WTC11 (cell line): ENCODE measurements around the gene KBTBD3. TPM values are rescaled to one million over a fixed set of nuclear protein-coding genes. Genes with fewer than 3 reads are reported as not detected.

ENCODE experiments used
- ATF1 ChIP-seq: sonication (generic); formaldehyde crosslinking; IDR thresholded peaks from 2 replicates; pipeline ENCODE4 v1.8.1; 2023; ENCODE audit warnings: mild to moderate bottlenecking, moderate library complexity, missing genetic modification reagents
- ATF2 ChIP-seq: sonication (generic); formaldehyde crosslinking; IDR thresholded peaks from 2 replicates; pipeline ENCODE4 v1.8.1; 2022; ENCODE audit warnings: low read depth, missing genetic modification reagents, borderline replicate concordance
- CBFB ChIP-seq: sonication (generic); formaldehyde crosslinking; IDR thresholded peaks from 2 replicates; pipeline ENCODE4 v1.8.1; 2022; ENCODE audit warnings: mild to moderate bottlenecking, low read depth, missing genetic modification reagents
- E2F1 ChIP-seq: sonication (generic); formaldehyde crosslinking; IDR thresholded peaks from 2 replicates; pipeline ENCODE4 v1.8.0; 2022; ENCODE audit warnings: mild to moderate bottlenecking, missing genetic modification reagents
- ETV6 ChIP-seq: sonication (generic); formaldehyde crosslinking; IDR thresholded peaks from 2 replicates; pipeline ENCODE4 v1.8.1; 2022; ENCODE audit warnings: mild to moderate bottlenecking, missing genetic modification reagents
- FOXK1 ChIP-seq: sonication (generic); formaldehyde crosslinking; IDR thresholded peaks from 2 replicates; pipeline ENCODE4 v1.8.0; 2022; ENCODE audit warnings: mild to moderate bottlenecking, moderate library complexity, missing genetic modification reagents
- FOXP1 ChIP-seq: sonication (generic); formaldehyde crosslinking; IDR thresholded peaks from 2 replicates; pipeline ENCODE4 v1.8.0; 2022; ENCODE audit warnings: missing genetic modification reagents, mild to moderate bottlenecking, moderate library complexity, borderline replicate concordance
- FOXP4 ChIP-seq: sonication (generic); formaldehyde crosslinking; IDR thresholded peaks from 2 replicates; pipeline ENCODE4 v1.8.0; 2022; ENCODE audit warnings: mild to moderate bottlenecking, missing genetic modification reagents
- GRHL2 ChIP-seq: fragments of 250-450 bp; sonication (Bioruptor Pico); IDR thresholded peaks from 2 replicates; pipeline ENCODE4 v1.8.0; 2022; ENCODE audit warnings: mild to moderate bottlenecking, moderate library complexity; ENCODE audit not compliant: insufficient replicate concordance, severe bottlenecking
- IRF2 ChIP-seq: sonication (generic); formaldehyde crosslinking; IDR thresholded peaks from 2 replicates; pipeline ENCODE4 v1.8.0; 2022; ENCODE audit warnings: low read depth, missing genetic modification reagents, borderline replicate concordance
- JAZF1 ChIP-seq: fragments of 250-450 bp; sonication (Bioruptor Pico); IDR thresholded peaks from 2 replicates; pipeline ENCODE4 v1.9.0; 2021; ENCODE audit warnings: moderate library complexity, mild to moderate bottlenecking, inconsistent platforms
- NR3C1 ChIP-seq: sonication (generic); formaldehyde crosslinking; conservative IDR thresholded peaks from 2 replicates; pipeline ENCODE4 v1.8.1; 2023; ENCODE audit warnings: low read depth, mild to moderate bottlenecking, missing genetic modification reagents
- SMAD3 ChIP-seq: sonication (generic); formaldehyde crosslinking; IDR thresholded peaks from 2 replicates; pipeline ENCODE4 v1.8.0; 2022; ENCODE audit warnings: missing genetic modification reagents, mild to moderate bottlenecking, borderline replicate concordance
- SMAD4 ChIP-seq: sonication (generic); formaldehyde crosslinking; IDR thresholded peaks from 2 replicates; pipeline ENCODE4 v1.8.0; 2022; ENCODE audit warnings: mild to moderate bottlenecking, missing genetic modification reagents
- SP1 ChIP-seq: sonication (generic); formaldehyde crosslinking; conservative IDR thresholded peaks from 2 replicates; pipeline ENCODE4 v1.8.1; 2022; ENCODE audit warnings: missing genetic modification reagents
- USF1 ChIP-seq: sonication (generic); formaldehyde crosslinking; IDR thresholded peaks from 2 replicates; pipeline ENCODE4 v1.8.0; 2022; ENCODE audit warnings: mild to moderate bottlenecking, missing genetic modification reagents
- ZNF138 ChIP-seq: sonication (generic); formaldehyde crosslinking; conservative IDR thresholded peaks from 2 replicates; pipeline ENCODE4 v1.8.1; 2022; ENCODE audit warnings: mild to moderate bottlenecking, moderate library complexity, missing genetic modification reagents
- ZNF219 ChIP-seq: sonication (generic); formaldehyde crosslinking; IDR thresholded peaks from 2 replicates; pipeline ENCODE4 v1.8.0; 2023; ENCODE audit warnings: missing genetic modification reagents, mild to moderate bottlenecking, borderline replicate concordance
- ZNF232 ChIP-seq: sonication (generic); formaldehyde crosslinking; IDR thresholded peaks from 2 replicates; pipeline ENCODE4 v1.8.0; 2022; ENCODE audit warnings: mild to moderate bottlenecking, missing genetic modification reagents
- ZNF317 ChIP-seq: sonication (generic); formaldehyde crosslinking; IDR thresholded peaks from 2 replicates; pipeline ENCODE4 v1.8.1; 2023; ENCODE audit warnings: low read depth, mild to moderate bottlenecking, moderate library complexity, missing genetic modification reagents, borderline replicate concordance
- ZNF671 ChIP-seq: fragments of 250-450 bp; sonication (Bioruptor Pico); IDR thresholded peaks from 2 replicates; pipeline ENCODE4 v1.8.0; 2021; ENCODE audit warnings: mild to moderate bottlenecking
- total RNA-seq: library from RNA; stranded (reverse); gene quantifications from 3 replicates; pipeline ENCODE4 v1.2.3, GENCODE V29; 2021
- TF ChIP-seq, protein P1 (sequence below): sonication (generic); formaldehyde crosslinking; IDR thresholded peaks from 2 replicates; pipeline ENCODE4 v1.8.1; 2023; ENCODE audit warnings: mild to moderate bottlenecking, moderate library complexity, missing genetic modification reagents
- TF ChIP-seq, protein P2 (sequence below): sonication (generic); formaldehyde crosslinking; IDR thresholded peaks from 2 replicates; pipeline ENCODE4 v1.8.1; 2023; ENCODE audit warnings: mild to moderate bottlenecking, missing genetic modification reagents, borderline replicate concordance
- TF ChIP-seq, protein P3 (sequence below): fragments of 250-450 bp; sonication (Bioruptor Pico); IDR thresholded peaks from 2 replicates; pipeline ENCODE4 v1.8.0; 2021; ENCODE audit warnings: mild to moderate bottlenecking

KBTBD3 gene
- total RNA-seq, 1 experiment from 2014 or later, result 4.1 TPM

DNA sequence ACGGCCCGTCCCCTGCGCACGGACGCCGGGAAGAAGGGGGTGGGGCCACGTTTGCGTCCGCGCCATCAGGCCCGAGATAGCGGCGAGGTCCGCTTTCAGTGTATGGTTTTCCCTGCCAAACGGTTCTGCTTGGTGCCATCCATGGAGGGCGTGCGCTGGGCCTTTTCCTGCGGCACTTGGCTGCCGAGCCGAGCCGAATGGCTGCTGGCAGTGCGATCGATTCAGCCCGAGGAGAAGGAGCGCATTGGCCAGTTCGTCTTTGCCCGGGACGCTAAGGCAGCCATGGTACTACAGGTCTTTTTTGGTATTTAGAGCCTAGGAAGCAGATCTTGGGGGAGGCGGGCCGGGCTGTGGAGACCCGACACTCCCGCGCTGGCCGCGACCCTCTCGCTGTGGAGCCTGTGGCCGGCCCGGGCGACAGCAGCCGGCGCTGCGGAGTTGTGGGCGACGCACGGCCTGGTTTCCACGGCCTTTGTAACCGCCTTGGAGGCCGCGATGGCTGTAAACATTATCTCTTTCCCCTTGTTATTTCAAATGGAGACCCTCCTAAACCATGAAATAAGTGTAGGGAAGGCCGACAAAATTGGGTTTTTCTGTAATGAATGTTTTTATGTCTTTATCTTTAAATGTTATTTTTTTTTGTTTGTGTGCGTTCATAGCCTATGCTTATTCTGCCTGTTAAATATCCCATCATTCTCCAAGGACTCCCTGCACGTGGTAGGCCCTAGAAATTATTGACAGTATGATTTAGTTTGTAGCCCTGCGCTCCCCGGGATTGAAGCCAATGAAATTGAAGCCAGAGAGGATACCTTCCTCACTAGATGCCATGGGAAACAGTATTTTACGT lies 685 bp upstream of the KBTBD3 start, which contains the start of gene AASDHPPT (continued):
- peak; percentile 58; the same call in 1 of the 2 replicates for TF ChIP-seq E2F1 (CRISPR knock-in tag)
- no peak; the same call in 1 of the 2 replicates for TF ChIP-seq ETV6 (CRISPR knock-in tag)
- TF ChIP-seq, protein P1, sequence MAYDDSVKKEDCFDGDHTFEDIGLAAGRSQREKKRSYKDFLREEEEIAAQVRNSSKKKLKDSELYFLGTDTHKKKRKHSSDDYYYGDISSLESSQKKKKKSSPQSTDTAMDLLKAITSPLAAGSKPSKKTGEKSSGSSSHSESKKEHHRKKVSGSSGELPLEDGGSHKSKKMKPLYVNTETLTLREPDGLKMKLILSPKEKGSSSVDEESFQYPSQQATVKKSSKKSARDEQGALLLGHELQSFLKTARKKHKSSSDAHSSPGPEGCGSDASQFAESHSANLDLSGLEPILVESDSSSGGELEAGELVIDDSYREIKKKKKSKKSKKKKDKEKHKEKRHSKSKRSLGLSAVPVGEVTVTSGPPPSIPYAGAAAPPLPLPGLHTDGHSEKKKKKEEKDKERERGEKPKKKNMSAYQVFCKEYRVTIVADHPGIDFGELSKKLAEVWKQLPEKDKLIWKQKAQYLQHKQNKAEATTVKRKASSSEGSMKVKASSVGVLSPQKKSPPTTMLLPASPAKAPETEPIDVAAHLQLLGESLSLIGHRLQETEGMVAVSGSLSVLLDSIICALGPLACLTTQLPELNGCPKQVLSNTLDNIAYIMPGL (CRISPR knock-in tag), result peak; percentile 70; the same call in 1 of the 2 replicates
- TF ChIP-seq FOXP4, result 0 out of 2 replicates have a peak, but pooled peaks have one; percentile 35
- TF ChIP-seq ZNF232 (CRISPR knock-in tag), result peak; percentile 35; the same call in 1 of the 2 replicates
- no peak for TF ChIP-seq IRF2 (CRISPR knock-in tag)
- TF ChIP-seq NR3C1 (CRISPR knock-in tag), result no peak
- TF ChIP-seq SMAD3 (CRISPR knock-in tag), result peak; percentile 90
- no peak for TF ChIP-seq SMAD4 (CRISPR knock-in tag)
- TF ChIP-seq FOXK1 (CRISPR knock-in tag), result peak; percentile 77; the same call in 1 of the 2 replicates
- TF ChIP-seq, protein P2, sequence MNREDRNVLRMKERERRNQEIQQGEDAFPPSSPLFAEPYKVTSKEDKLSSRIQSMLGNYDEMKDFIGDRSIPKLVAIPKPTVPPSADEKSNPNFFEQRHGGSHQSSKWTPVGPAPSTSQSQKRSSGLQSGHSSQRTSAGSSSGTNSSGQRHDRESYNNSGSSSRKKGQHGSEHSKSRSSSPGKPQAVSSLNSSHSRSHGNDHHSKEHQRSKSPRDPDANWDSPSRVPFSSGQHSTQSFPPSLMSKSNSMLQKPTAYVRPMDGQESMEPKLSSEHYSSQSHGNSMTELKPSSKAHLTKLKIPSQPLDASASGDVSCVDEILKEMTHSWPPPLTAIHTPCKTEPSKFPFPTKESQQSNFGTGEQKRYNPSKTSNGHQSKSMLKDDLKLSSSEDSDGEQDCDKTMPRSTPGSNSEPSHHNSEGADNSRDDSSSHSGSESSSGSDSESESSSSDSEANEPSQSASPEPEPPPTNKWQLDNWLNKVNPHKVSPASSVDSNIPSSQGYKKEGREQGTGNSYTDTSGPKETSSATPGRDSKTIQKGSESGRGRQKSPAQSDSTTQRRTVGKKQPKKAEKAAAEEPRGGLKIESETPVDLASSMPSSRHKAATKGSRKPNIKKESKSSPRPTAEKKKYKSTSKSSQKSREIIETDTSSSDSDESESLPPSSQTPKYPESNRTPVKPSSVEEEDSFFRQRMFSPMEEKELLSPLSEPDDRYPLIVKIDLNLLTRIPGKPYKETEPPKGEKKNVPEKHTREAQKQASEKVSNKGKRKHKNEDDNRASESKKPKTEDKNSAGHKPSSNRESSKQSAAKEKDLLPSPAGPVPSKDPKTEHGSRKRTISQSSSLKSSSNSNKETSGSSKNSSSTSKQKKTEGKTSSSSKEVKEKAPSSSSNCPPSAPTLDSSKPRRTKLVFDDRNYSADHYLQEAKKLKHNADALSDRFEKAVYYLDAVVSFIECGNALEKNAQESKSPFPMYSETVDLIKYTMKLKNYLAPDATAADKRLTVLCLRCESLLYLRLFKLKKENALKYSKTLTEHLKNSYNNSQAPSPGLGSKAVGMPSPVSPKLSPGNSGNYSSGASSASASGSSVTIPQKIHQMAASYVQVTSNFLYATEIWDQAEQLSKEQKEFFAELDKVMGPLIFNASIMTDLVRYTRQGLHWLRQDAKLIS (CRISPR knock-in tag), result peak; percentile 76; the same call in 1 of the 2 replicates
- peak; percentile 92 for TF ChIP-seq FOXP1 (CRISPR knock-in tag)
- TF ChIP-seq SP1 (CRISPR knock-in tag), result peak; percentile 43
- TF ChIP-seq ZNF219, result no peak
- TF ChIP-seq USF1 (CRISPR knock-in tag), result no peak
- no peak for TF ChIP-seq GRHL2 (CRISPR knock-in tag)
- TF ChIP-seq, protein P3, sequence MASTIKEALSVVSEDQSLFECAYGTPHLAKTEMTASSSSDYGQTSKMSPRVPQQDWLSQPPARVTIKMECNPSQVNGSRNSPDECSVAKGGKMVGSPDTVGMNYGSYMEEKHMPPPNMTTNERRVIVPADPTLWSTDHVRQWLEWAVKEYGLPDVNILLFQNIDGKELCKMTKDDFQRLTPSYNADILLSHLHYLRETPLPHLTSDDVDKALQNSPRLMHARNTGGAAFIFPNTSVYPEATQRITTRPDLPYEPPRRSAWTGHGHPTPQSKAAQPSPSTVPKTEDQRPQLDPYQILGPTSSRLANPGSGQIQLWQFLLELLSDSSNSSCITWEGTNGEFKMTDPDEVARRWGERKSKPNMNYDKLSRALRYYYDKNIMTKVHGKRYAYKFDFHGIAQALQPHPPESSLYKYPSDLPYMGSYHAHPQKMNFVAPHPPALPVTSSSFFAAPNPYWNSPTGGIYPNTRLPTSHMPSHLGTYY (CRISPR knock-in tag), result no peak
- no peak for TF ChIP-seq ATF2 (CRISPR knock-in tag)
- no peak for TF ChIP-seq JAZF1 (CRISPR knock-in tag)
- no peak for TF ChIP-seq ATF1 (CRISPR knock-in tag)
- 0 out of 2 replicates have a peak, but pooled peaks have one; percentile 73 for TF ChIP-seq CBFB
- TF ChIP-seq ZNF671, result no peak
- no peak; the same call in 1 of the 2 replicates for TF ChIP-seq ZNF138
- 0 out of 2 replicates have a peak, but pooled peaks have one; percentile 17 for TF ChIP-seq ZNF317 (CRISPR knock-in tag)
